SK-N-SH treated with all-trans-retinoic acid at 6 μM for 48 hours (cell line): Measurements from ENCODE around the gene CACNA2D3.

Experiments used
- ATAC-seq: fragments of 200-7000 bp; cut with Tn5 transposase; 3 replicates; pipeline ENCODE4 v1.9.1; 2020; ENCODE audit warnings: mild to moderate bottlenecking, moderate library complexity
- ARNTL ChIP-seq: fragments of 450-650 bp; formaldehyde crosslinking; IDR thresholded peaks from 2 replicates; pipeline ENCODE4 v1.5.0; 2020; ENCODE audit warnings: low read depth, mild to moderate bottlenecking, moderate library complexity, borderline replicate concordance
- BACH2 ChIP-seq: fragments of 250-450 bp; sonication (Bioruptor Pico); IDR thresholded peaks from 2 replicates; pipeline ENCODE4 v1.9.0; 2021; ENCODE audit warnings: mild to moderate bottlenecking, borderline replicate concordance
- CSDC2 ChIP-seq: fragments of 250-450 bp; sonication (Bioruptor Pico); IDR thresholded peaks from 2 replicates; pipeline ENCODE4 v1.5.0; 2020; ENCODE audit warnings: mild to moderate bottlenecking, moderate library complexity
- ESRRG ChIP-seq: fragments of 250-450 bp; sonication (Bioruptor Pico); IDR thresholded peaks from 2 replicates; pipeline ENCODE4 v1.6.1; 2021; ENCODE audit warnings: mild to moderate bottlenecking
- GLIS3 ChIP-seq: fragments of 250-450 bp; sonication (Bioruptor Pico); IDR thresholded peaks from 2 replicates; pipeline ENCODE4 v1.5.0; 2020; ENCODE audit warnings: mild to moderate bottlenecking, moderate library complexity
- ISL1 ChIP-seq: fragments of 250-450 bp; sonication (Bioruptor Pico); IDR thresholded peaks from 2 replicates; pipeline ENCODE4 v2.1.2; 2022; ENCODE audit warnings: mild to moderate bottlenecking, moderate library complexity
- OSR1 ChIP-seq: fragments of 250-450 bp; sonication (Bioruptor Pico); IDR thresholded peaks from 2 replicates; pipeline ENCODE4 v1.8.0; 2022; ENCODE audit warnings: moderate library complexity, mild to moderate bottlenecking, inconsistent platforms
- PATZ1 ChIP-seq: fragments of 250-450 bp; sonication (Bioruptor Pico); IDR thresholded peaks from 2 replicates; pipeline ENCODE4 v1.8.0; 2020; ENCODE audit warnings: mild to moderate bottlenecking, moderate library complexity, borderline replicate concordance
- POU6F1 ChIP-seq: fragments of 250-450 bp; sonication (Bioruptor Pico); IDR thresholded peaks from 2 replicates; pipeline ENCODE4 v1.8.0; 2021; ENCODE audit warnings: low read depth, mild to moderate bottlenecking, moderate library complexity, borderline replicate concordance
- PPARA ChIP-seq: fragments of 250-450 bp; sonication (Bioruptor Pico); IDR thresholded peaks from 2 replicates; pipeline ENCODE4 v1.5.0; 2020; ENCODE audit warnings: mild to moderate bottlenecking, borderline replicate concordance
- RARB ChIP-seq: fragments of 250-450 bp; sonication (Bioruptor Pico); IDR thresholded peaks from 2 replicates; pipeline ENCODE4 v1.8.0; 2021; ENCODE audit warnings: mild to moderate bottlenecking, moderate library complexity
- TCF4 ChIP-seq: fragments of 250-450 bp; sonication (Bioruptor Pico); IDR thresholded peaks from 2 replicates; pipeline ENCODE4 v1.8.0; 2021; ENCODE audit warnings: mild to moderate bottlenecking, moderate library complexity, borderline replicate concordance
- TOX ChIP-seq: fragments of 250-450 bp; sonication (Bioruptor Pico); IDR thresholded peaks from 2 replicates; pipeline ENCODE4 v1.8.0; 2021; ENCODE audit warnings: mild to moderate bottlenecking, moderate library complexity, borderline replicate concordance
- TSHZ2 ChIP-seq: fragments of 250-450 bp; sonication (Bioruptor Pico); IDR thresholded peaks from 2 replicates; pipeline ENCODE4 v1.5.0; 2020; ENCODE audit warnings: mild to moderate bottlenecking, moderate library complexity
- ZC3H10 ChIP-seq: fragments of 250-450 bp; sonication (Bioruptor Pico); IDR thresholded peaks from 2 replicates; pipeline ENCODE4 v1.5.1; 2021; ENCODE audit warnings: mild to moderate bottlenecking, moderate library complexity
- ZFP3 ChIP-seq: fragments of 250-450 bp; sonication (Bioruptor Pico); IDR thresholded peaks from 2 replicates; pipeline ENCODE4 v1.5.0; 2020; ENCODE audit warnings: mild to moderate bottlenecking, moderate library complexity
- ZFP30 ChIP-seq: fragments of 450-650 bp; formaldehyde crosslinking; IDR thresholded peaks from 2 replicates; pipeline ENCODE4 v1.5.0; 2022; ENCODE audit warnings: mild to moderate bottlenecking, moderate library complexity
- ZNF565 ChIP-seq: fragments of 450-650 bp; formaldehyde crosslinking; conservative IDR thresholded peaks from 2 replicates; pipeline ENCODE4 v1.5.0; 2020; ENCODE audit warnings: low read depth, mild to moderate bottlenecking, moderate library complexity
- ZNF70 ChIP-seq: fragments of 450-650 bp; formaldehyde crosslinking; IDR thresholded peaks from 2 replicates; pipeline ENCODE4 v1.5.0; 2020; ENCODE audit warnings: mild to moderate bottlenecking, moderate library complexity
- ZNF8 ChIP-seq: fragments of 450-650 bp; formaldehyde crosslinking; IDR thresholded peaks from 2 replicates; pipeline ENCODE4 v1.5.0; 2020; ENCODE audit warnings: mild to moderate bottlenecking, moderate library complexity

The CACNA2D3 gene

GRCh38 chr3:54621184-54621583 lies 498.8 kb downstream of the CACNA2D3 start:
- no peak; the same call in 2 of the 3 replicates for ATAC-seq
- no peak for TF ChIP-seq OSR1 (CRISPR knock-in tag)
- TF ChIP-seq RARB (CRISPR knock-in tag) = no peak
- no peak for TF ChIP-seq ZNF565 (CRISPR knock-in tag)
- no peak for TF ChIP-seq ISL1 (CRISPR knock-in tag)
- TF ChIP-seq ZNF8 (CRISPR knock-in tag) = no peak
- no peak for TF ChIP-seq GLIS3 (CRISPR knock-in tag)
- TF ChIP-seq TOX (CRISPR knock-in tag) = no peak
- no peak for TF ChIP-seq TCF4

- no peak for ATAC-seq
- TF ChIP-seq CSDC2 (no peak), PATZ1 (no peak), PPARA (CRISPR knock-in tag) (no peak)
Observed at GRCh38 chr3:54622678-54623077, 500.3 kb downstream of the CACNA2D3 start.

GRCh38 chr3:54625805-54626787 lies 503.7 kb downstream of the CACNA2D3 start:
- TF ChIP-seq PPARA (CRISPR knock-in tag) (no peak), ZNF565 (CRISPR knock-in tag) (no peak), POU6F1 (CRISPR knock-in tag) (no peak), TOX (CRISPR knock-in tag) (no peak), ESRRG (CRISPR knock-in tag) (no peak), ARNTL (CRISPR knock-in tag) (no peak), ZNF8 (CRISPR knock-in tag) (no peak), RARB (CRISPR knock-in tag) (no peak), ZFP30 (CRISPR knock-in tag) (no peak), ISL1 (CRISPR knock-in tag) (no peak), TCF4 (no peak), PATZ1 (no peak), CSDC2 (no peak), OSR1 (CRISPR knock-in tag) (no peak), ZFP3 (CRISPR knock-in tag) (no peak), ZNF70 (CRISPR knock-in tag) (no peak), TSHZ2 (CRISPR knock-in tag) (no peak), GLIS3 (CRISPR knock-in tag) (no peak)
- no peak for ATAC-seq

GRCh38 chr3:54628888-54629441 lies 506.6 kb downstream of the CACNA2D3 start:
- ATAC-seq = no peak
- TF ChIP-seq ZNF565 (CRISPR knock-in tag) (no peak), ISL1 (CRISPR knock-in tag) (no peak), ZFP3 (CRISPR knock-in tag) (no peak), GLIS3 (CRISPR knock-in tag) (no peak), TOX (CRISPR knock-in tag) (no peak), ARNTL (CRISPR knock-in tag) (no peak), ESRRG (CRISPR knock-in tag) (no peak), ZNF8 (CRISPR knock-in tag) (no peak), TSHZ2 (CRISPR knock-in tag) (no peak), ZC3H10 (no peak), PPARA (CRISPR knock-in tag) (no peak), ZFP30 (CRISPR knock-in tag) (no peak), BACH2 (CRISPR knock-in tag) (no peak), OSR1 (CRISPR knock-in tag) (no peak)
